Gastroesophageal sphincter (tissue), 3 donors: ENCODE data around the gene WDR70.

Experiments
- EP300 ChIP-seq: sonication (generic); formaldehyde crosslinking; IDR thresholded peaks from one replicate; pipeline ENCODE4 v1.6.1; 2017; ENCODE audit warnings: antibody characterized with exemption, mild to moderate bottlenecking
- POLR2A ChIP-seq, 2 donors: fragments of 450-650 bp; IDR thresholded peaks; one replicate each; pipeline ENCODE4 v1.6.1; 2017; ENCODE audit warnings: antibody characterized with exemption in 2 of 2, mild to moderate bottlenecking in 2 of 2, moderate library complexity in 1 of 2
- POLR2AphosphoS5 ChIP-seq: sonication (generic); formaldehyde crosslinking; IDR thresholded peaks from one replicate; pipeline ENCODE4 v1.6.1; 2017; ENCODE audit warnings: antibody characterized with exemption
- TF ChIP-seq, protein P1 (sequence below), 4 experiments: fragments of 200-600 bp in 2 of 4; fragments of 450-650 bp in 2 of 4; sonication (generic) in 1 of 4; IDR thresholded peaks; one replicate each; pipeline ENCODE4 v1.5.1; 2017 to 2019; ENCODE audit warnings: antibody characterized with exemption in 4 of 4, mild to moderate bottlenecking in 2 of 4, moderate library complexity in 2 of 4

DNA sequence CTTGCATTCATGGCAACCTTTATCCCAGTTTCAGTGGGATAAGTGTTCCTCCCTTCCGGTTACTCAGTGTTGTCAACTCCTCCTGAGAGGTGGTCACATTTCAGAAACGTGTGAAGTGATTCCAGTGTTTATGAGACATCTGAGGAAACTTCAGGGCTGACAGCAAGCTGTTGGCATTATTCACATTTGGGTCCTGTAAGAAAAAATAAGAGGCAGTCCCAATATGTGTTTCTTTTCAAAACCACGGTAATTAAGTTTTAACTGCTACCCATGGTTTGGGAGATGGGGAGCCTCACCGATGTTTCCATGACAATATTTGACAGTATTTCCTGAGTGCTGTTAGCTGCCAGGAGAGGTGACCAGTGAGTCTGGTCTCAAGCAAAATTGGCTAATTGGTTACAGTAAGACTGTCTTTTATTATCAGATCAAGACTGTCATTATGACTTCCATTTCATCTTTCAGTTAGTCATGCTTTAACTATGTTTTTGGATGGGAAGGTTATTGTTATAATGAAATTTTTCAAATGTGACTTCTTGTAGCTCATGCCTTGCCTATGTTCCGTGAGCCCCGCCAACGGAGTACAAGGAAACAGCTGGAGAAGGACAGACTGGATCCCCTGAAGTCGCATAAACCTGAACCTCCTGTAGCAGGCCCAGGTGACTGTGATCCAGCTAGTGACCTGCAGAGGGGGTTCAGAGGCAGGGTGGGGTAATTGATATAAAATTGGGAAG is 345.4 kb downstream of the WDR70 start:
- TF ChIP-seq POLR2A (IDR thresholded peaks at IDR 0.05) (no peak), EP300 (no peak), POLR2AphosphoS5 (no peak)
- TF ChIP-seq, protein P1, sequence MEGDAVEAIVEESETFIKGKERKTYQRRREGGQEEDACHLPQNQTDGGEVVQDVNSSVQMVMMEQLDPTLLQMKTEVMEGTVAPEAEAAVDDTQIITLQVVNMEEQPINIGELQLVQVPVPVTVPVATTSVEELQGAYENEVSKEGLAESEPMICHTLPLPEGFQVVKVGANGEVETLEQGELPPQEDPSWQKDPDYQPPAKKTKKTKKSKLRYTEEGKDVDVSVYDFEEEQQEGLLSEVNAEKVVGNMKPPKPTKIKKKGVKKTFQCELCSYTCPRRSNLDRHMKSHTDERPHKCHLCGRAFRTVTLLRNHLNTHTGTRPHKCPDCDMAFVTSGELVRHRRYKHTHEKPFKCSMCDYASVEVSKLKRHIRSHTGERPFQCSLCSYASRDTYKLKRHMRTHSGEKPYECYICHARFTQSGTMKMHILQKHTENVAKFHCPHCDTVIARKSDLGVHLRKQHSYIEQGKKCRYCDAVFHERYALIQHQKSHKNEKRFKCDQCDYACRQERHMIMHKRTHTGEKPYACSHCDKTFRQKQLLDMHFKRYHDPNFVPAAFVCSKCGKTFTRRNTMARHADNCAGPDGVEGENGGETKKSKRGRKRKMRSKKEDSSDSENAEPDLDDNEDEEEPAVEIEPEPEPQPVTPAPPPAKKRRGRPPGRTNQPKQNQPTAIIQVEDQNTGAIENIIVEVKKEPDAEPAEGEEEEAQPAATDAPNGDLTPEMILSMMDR (IDR thresholded peaks at IDR 0.05) = no peak
